NOMO-1 treated with DMSO at 0.1 percent for 48 hours (cell line): ENCODE measurements around the gene AUNIP.
A peak's percentile ranks its signal among the peaks of the same experiment; 100 is the strongest.
"Not testable (repeated sequence)": the region's sequence is repeated elsewhere in the genome, so short reads cannot be mapped to it uniquely, and the experiment has no call there.

Experiments used
- DNase-seq: peaks from one replicate; lab custom pipeline; 2025; ENCODE audit not compliant: unreplicated experiment; lab: John Stamatoyannopoulos, UW

The AUNIP gene

GRCh38 chr1:25867210-25867991, 8.1 kb upstream of the AUNIP start:
- no peak for DNase-seq

- DNase-seq: no peak
Observed at GRCh38 chr1:25866288-25866687, 7.0 kb upstream of the AUNIP start.

- no peak for DNase-seq
Observed at GRCh38 chr1:25864434-25864833, 5.2 kb upstream of the AUNIP start.

- no peak for DNase-seq
Observed at GRCh38 chr1:25863486-25864262, 4.4 kb upstream of the AUNIP start.

- no peak for DNase-seq
Observed at GRCh38 chr1:25862785-25863485, 3.7 kb upstream of the AUNIP start.

- peak; percentile 83 for DNase-seq
Observed at GRCh38 chr1:25861316-25862286, 2.3 kb upstream of the AUNIP start.

GRCh38 chr1:25858494-25858893, 763 bp downstream of the AUNIP start:
- DNase-seq: peak; percentile 23

GRCh38 chr1:25856856-25857255, 2.4 kb downstream of the AUNIP start:
- no peak for DNase-seq

- no peak for DNase-seq
Observed at GRCh38 chr1:25854554-25854953, 4.7 kb downstream of the AUNIP start.

GRCh38 chr1:25848531-25848930, 10.7 kb downstream of the AUNIP start:
- DNase-seq: no peak

- DNase-seq: no peak
Observed at GRCh38 chr1:25847929-25848328, 11.3 kb downstream of the AUNIP start.

GRCh38 chr1:25845664-25846063, 13.6 kb downstream of the AUNIP start:
- DNase-seq: no peak

GRCh38 chr1:25844536-25845337, 14.5 kb downstream of the AUNIP start:
- peak; percentile 40 for DNase-seq

GRCh38 chr1:25843483-25843882, 15.8 kb downstream of the AUNIP start:
- DNase-seq: no peak

GRCh38 chr1:25839808-25840207, 19.4 kb downstream of the AUNIP start:
- DNase-seq: not testable (repeated sequence)

- DNase-seq: peak; percentile 18
Observed at GRCh38 chr1:25837262-25837875, 21.9 kb downstream of the AUNIP start.

GRCh38 chr1:25836695-25837094, 22.6 kb downstream of the AUNIP start:
- DNase-seq: no peak

- DNase-seq: no peak
Observed at GRCh38 chr1:25834894-25835293, 24.4 kb downstream of the AUNIP start.

- DNase-seq: no peak
Observed at GRCh38 chr1:25833158-25833557, 26.1 kb downstream of the AUNIP start.
